AML-193 (cell line): ENCODE measurements around the gene VSTM2L.

ENCODE experiments used
- DNase-seq, 2 experiments: peaks; one replicate each; lab custom pipeline; 2025; lab: John Stamatoyannopoulos, UW

VSTM2L gene

DNA sequence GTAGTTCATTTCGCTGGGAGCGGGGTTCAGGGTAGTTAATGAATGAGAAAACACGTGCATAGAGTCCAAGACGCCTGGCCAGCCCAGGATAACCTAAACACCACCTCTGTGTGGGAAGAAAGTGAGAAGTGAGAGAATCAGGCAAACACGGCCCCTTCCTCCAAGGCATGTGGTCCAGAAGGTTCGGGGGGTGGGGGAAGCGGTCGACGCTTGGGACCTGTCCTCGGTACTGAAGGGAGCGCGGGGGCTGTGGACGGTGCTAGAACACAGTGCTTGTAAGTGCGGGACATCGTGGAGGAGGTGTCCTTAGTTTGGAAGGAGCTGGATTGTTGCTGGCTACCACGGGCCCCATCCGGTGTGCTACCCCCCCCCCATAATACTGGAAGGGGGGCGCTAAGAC lies 1.7 kb upstream of the VSTM2L start:
- DNase-seq: no peak

DNA sequence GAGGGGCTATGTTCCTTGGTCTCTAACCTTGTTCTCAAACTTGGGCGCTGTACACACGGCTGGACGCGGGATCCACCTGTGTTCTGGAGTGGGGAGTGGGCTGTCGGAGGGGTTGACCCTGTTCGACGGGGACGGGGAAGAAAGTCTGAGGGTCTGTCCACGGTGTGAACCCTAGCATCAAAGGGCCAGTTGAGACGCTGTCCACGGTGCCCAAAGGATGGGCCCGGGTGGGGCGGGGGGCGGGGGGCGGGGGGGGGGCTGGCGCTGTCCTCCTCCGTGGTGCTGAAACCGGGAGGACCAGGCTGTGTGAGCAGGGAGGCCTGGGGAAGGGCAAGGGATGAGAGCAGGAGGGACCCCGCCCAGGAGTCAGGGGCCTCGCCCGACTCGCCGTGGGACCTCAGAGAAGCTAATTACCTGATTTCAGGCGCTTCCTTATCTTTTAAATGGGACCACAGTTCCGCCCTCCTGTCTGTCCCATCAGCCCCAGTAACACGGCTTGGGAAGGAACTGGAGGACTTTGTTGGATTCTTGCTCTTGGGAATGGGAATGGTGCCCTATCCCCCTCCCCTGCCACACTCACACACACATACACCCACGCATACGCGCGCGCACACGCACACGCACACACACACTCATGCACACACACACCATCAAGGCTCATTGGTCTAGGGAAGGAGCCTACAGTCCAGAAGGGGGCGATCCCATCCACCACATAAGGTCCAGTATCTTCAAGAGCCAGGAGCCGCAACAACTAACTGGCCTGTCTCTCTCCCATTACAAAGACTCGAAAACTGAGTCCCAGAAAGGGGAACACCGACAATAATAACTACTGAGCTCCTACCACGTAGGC lies 1.0 kb upstream of the VSTM2L start:
- DNase-seq: no peak

DNA sequence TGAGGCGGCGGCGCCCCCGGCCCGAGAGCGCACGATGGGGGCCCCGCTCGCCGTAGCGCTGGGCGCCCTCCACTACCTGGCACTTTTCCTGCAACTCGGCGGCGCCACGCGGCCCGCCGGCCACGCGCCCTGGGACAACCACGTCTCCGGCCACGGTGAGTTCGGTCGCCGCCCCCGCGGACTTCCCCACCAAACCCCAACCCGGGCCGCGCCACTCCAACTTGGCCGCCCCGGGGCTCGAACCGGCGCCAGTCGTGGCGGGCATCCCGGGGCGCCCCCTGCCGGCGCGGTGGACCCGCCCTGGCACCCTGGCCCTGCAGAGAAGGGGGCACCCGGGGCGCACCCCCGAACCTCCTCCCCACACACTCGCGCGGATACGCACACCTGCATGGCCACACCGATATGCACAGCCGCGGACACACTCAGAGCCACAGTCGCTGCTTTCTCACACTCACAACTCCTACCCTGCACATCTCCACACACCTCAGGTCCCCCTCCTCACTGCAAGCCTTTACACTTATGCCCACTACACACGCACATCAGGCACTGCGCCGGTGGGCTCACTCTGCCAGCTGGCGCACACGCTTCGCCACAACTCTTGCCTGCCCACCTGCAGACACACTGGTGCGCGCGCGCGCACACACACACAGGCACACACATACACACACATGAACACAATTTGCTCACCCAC lies 535 bp downstream of the VSTM2L start:
- no peak for DNase-seq

DNA sequence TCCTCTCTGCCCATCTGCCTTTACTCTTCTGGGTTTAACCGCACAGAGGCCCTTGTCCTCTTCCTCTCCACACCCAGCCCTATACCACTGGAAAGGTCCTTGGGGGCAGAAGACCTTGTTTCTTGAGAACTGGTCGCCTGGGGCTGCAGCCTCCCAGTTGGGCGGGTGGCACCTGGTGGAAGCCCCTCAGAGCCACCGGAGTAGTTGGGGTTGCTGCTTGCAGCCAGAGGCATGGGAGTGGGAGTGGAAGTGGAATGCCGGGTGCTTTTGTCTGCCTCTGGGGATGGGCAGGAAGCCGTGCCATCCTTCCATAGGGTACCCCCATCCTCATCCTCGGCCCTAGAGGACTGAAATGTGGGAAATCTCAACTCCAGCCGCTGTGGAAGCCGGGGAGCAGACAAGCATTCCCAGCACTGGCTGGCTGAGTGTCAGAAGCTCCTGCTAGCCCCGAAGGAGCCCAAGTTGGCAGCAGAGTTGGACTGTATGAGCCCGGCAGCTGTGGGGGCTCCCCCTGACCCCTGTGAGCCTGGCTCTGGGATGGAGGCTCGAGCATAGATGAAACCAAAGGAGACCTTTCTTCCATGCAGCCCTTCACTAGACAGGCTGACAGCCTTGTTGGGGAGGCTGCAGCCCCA lies 1.2 kb downstream of the VSTM2L start:
- DNase-seq: no peak

DNA sequence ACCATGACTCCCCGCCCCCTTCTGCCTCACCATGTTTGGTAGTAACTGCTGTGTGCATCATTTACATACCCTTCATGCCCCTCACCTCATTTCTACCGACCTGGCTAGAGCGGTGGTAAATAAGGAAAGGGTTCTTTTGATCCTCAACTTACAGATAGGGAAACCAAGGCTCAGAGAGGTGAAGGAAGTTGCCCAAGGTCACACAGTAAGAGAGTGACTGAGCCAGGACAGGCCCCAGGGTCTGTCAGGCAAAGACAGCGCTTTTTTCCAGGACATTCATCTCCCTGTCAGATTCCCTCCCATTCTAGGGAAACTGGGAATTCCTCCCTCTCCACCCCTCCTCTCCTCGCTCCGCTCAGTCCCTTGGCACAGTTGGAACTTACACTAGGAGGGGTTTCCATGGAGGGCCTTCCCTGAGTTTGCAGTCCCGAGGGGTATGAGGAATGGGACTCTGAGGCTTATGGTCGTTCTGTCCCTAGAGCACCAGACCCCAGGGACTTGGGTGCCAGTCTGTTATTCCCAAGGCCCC lies 2.0 kb downstream of the VSTM2L start:
- no peak for DNase-seq

DNA sequence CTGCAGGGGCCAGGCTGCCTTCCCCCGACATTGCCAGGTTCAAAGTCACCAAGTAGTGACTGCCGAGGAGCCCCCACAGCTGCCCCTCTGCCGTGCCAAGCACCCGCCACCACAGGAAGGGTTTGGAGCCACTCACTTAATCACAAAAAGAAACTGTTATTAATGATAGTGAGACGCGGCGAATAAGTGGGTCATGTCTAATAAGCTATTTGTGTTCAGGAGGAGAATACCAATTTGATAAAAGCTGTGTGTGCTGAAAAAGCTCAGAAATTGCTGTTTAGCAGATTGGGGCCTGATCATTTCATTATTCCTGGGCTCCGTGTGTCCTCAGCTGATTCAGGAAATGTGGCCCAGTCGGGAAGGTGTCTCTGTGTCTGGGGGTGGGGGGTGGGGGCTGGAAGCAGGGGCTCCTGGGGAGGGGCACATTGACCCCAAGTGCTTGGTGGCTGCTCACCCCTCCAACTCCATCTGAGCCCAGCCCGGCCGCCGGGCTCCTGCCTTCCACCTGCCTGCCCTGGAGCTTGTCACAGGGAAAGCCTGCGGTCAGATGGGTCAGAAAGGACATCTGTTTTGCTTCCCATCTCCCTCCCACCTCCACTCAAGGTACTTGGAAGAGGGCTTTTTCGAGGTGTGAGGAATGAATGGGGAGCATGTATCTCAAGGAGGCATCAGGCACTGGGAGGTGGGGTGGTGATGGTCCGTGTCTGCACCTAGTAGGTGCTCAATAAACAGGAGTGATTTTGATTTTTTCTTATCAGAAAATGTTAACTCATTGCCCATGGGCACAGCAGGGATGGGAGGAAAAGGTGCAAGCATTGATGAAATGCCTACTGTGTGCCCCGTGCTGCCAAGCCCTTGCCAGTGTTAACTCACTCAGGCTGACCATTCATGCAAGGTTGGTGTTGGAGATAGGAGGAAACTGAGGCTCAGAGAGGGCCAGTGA lies 3.0 kb downstream of the VSTM2L start:
- no peak for DNase-seq

DNA sequence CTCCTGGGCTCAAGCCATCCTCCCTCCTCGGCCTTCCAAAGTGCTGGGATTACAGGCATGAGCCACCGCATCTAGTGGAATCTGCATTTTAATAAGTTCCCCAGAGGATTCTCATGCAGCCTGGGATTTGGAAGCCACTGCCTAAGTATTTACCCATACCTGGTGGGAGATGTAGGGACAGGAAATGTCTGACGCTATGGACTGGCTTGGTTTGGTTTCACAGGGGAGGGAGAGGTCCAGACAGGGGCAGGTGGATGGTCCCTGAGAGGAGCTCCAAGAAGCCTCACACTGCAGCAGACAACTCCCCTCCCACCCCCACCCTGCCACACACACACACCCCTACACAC lies 4.4 kb downstream of the VSTM2L start:
- no peak for DNase-seq

DNA sequence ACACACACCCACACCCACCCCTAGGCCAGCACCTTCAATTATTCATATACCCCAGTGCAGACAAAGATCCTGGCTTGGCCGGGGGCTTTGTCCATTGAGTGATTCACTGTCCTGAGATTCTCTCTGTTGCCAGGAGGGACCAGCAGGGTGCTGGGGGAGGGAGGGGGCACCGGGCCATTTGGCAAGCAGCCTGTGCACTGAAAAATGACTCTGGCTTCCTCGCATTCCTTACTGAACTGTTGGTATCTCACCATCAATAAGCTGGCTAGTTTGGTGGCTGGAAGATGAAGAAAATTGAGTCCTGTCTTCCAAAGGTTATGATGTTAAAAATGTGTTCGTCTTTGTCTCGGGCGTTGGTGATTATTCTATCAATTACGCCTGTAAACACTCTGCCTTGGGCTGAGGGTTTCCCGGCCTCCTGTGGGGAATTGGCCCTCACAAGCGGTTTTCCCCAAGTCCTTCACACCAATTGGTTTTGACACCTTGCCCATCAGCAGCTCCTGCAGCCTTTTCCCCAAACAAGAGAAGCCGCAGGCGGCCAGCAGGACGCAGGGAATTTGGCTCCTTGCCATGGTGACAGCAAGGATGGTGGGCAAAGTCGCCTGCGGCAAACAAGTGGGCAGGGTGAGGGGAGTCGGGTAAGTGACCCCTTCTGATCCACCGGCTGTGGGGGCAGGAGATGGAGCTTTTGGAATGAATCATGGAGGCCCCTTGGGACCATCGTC lies 4.9 kb downstream of the VSTM2L start:
- no peak for DNase-seq

DNA sequence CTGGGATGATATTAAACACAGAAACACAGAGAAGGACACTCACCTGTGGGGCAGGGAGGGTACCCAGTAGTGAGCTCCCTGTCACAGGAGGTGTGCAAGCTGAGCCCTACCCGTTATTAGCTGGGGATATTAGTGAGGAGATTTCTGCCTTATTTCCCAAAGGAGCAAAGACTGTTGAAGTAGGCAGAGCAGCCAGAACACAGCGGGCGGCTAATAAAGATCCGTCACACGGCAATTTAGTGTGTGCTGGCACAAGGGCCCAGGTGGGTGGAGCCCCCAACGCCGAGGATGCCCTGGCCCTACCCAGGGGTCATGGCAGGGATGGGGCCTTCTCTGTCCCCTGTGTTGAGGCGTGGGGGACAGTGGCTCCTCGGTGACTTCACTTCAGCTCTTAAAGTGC lies 8.3 kb downstream of the VSTM2L start:
- no peak for DNase-seq

DNA sequence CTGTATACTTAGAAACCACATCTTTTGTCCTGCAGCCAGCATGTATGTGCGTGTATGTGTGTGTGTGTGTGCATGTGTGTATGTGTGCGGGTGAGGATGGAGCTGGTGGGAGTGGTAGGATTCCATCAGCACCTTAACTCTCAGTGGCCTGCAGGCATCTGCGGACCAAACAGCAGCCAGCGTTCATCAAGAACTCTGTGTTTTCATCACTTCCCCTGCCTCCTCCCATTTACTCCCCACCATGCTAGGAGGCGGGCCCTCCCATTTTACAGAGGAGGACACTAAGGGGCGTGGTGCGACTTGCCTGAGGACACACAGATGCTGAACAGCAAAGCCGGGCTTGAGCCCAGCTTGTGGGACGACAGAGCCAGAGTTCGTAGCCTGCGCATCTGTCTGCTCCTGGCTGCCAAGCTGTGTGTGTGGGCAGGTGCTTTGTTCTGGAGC lies 8.9 kb downstream of the VSTM2L start:
- DNase-seq: no peak

DNA sequence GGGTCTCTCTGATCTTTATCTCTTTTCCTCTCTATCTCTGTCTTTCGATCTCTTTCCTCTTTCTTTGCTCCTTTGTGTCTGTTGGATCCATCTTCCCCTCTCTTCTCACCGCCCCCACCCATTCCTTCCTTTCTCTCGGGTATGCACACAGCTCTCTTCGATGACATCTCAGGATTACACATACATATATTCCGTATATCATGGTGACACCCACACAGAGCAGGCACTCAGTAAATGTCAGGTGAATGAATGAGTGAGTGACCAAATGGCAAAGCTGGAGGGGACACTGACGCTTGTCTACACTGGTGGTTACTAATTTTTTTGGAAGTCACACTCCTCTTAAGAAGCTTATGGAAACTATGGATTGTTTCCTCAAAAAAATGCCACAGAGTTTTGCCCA lies 9.9 kb downstream of the VSTM2L start:
- no peak for DNase-seq

DNA sequence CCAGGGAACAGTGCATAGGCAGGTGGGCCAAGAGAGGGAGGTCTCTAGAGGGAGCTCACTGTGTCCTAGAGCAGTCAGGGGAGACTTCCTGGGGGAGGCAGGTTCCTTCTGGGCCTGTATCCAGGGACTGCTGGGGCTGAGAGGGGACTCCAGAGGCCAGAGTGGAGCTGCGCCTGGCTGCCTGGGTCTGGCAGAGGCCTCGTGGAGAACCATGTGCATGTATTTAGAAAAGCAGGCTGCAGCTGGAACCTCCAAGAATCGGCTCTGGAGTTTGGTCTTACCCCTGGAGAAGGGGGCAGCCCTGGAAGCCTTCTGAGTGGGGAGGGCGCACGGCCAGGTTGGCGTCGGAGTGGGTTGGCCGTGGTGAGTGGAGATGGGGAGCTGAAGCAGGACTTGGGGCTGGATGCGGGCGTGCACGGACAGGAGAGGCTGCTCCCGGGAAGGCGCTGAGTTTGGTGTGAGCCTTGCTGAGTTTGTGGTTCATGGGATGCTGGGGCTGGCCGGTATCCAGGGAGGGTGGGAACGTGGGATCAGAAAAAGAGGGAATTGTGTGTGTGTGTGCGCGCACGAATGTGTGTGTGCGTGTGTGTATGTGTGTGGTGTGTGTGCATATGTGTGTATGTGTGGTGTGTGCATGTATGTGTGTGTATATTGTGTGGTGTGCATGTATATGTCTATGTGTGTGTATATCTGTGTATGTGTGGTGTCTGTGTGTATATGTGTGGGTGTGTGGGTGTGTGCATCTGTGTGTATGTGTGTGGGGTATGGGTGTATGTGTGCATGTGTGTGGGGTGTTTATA lies 10.8 kb downstream of the VSTM2L start:
- DNase-seq: no peak

DNA sequence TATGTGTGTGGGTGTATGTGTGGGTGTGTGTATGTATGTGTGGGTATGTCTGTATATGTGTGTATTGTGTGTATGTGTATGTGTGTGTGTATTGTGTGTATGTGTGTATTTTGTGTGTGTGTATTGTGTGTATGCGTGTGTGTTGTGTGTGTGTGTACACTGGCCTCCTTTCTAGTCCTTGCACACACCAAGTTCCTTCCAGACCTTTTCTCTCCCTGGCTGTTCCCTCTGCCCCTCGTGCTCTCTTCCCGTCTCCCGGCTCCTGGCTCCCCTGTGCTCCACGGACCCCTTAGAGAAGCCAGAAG lies 11.4 kb downstream of the VSTM2L start:
- no peak for DNase-seq

DNA sequence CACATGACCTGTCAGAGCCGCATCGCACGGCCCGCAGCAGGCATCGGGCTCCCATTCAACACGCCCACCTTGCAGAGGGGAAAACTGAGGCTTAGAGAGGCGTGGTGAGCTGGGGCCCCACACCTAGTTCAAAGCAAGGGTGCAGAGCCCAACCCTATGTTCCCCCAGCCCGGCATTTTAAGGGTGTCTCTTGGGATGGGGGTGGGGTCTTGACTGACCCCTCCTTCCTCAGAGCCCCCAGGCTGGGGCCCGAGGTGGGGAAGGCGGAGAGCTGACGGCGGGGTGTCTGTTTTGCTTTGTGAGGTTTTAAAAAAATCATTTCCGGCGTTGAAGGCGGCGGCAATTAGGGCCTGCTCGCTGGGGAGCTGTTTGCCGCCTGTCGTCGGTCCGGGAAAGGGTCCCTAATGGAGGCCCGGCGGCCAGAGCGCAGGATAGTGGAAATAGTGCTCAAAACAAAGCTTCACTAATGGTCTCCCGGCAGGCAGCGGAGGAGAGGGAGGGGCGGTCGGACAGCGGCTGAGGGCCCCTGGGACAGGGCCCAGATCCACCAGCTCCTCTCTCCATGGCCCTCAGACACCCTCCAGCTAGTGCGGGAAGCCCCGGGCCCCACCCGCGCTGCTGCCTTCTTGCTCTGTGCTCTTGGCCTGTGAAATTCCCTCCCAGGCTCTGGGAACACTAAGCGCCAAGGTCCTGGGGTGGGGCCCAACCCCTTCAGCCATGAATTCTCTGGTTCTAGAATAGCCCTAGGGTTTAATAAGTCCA lies 11.9 kb downstream of the VSTM2L start:
- no peak for DNase-seq

DNA sequence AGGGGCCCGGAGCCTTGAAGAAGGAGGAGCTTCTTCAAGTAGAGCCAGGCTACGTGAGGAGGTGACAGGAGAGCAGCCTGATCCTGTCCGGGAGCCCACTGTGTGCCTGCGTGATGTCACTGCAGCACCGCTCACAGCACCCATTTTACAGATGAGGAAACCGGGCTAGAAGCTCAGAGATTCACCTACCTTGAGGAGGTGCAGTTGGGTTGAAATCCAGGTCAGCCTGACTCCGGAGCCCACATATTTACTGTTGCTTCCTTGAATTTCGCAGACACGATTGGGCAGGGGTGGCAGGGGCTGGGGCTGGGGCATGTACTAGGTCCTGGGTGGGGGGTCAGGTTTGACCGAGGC lies 12.5 kb downstream of the VSTM2L start:
- DNase-seq: no peak

DNA sequence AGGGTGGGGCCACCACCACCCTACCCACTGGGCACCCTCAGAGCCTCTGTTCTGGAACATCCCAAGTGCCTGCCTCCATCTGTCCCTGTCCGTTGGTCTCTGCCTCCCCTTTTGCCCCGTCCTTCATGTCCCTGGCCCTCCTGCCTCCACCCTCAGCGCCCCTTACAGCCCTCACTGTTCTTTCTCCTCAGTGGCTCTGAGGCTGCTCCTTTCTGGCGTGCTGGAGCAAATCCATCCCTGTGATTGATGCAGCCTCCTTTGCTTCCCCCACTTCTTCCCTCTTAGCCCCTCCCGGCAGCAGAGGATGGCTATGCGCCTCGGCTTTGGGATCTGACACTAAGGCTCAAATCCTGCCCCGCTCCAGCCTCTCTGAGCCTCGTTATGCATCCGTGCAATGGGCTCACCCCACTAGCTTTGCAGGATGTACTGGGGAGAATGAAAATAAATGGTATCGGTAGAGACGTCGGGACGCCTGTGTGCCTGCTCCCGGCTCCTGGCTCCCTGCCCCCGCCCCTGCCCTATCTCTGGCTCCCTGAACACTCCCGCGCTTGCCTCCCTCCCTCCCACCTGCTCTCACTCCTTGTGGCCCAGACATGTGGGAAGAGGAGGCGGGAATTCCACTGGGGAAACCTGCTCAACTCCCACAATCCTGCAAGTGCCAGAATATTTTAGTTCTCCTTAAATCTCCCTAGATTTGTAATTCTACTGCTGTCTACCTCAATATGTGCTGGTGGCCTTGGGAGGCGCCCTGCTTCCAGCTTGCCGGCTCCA lies 13.1 kb downstream of the VSTM2L start:
- no peak for DNase-seq

DNA sequence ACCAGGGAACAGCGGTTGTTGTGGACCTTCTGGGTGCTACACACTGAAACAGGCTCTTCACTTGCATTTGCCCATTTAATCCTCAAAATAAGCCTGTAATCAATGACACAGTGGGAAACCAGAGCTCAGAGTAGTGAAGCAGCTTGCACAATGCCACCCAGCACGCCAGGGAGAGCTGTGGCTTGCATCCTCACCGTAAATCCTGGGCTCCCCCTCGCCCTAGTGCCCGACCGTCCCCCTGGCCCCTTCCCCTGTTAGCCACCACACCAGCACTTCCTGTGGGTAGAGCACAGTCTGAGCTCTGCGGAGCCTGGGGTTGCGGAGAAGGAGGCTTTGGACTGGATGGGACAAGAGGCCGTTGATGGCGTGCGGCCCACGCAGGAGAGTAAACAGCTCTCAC lies 14.5 kb downstream of the VSTM2L start:
- no peak for DNase-seq

DNA sequence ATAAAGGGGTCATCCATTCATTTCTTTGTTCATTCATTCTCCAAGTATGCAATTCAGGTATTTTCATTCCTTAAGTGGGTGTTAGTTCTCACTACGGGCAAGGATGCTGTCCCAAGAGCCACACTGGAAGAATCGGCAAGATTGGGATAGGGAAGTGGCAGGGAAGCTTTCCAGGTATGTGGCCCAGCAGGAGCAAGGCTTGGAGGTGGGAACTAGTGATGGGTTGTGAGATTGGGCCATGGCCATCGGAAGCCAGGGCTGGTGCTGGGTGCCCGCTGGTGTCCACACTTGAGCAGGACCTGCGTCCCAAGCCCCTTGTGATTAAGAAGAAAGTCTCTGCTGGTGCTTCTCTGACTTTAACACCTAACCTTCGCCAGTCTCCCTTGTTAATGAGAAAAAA lies 15.1 kb downstream of the VSTM2L start:
- DNase-seq: no peak
